ENCODE results near the gene NR2E1.

Gene NR2E1

DNA sequence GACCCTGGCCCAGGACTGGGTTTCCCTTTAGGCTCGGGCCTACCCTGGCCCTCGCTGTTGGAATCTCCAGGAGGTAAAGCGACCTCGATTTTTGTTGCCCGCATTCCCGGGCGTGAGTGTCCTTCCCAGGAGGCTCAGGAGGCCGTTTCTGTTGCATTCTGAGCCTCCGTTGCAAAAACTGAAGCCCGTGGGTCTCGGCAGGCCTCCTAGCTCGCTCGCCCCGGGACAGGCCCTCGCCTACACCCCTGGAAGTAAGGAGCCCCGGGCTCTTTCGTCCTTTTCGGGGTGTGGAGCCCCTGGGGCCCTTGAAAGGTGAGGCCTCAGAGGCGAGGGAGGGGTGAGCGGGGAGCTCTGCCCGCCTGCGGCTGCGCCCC is 2.3 kb downstream of the NR2E1 start:
- Histone ChIP-seq H3K9ac (ENCODE audit: low read length) (no peak overlapping the region), H3K27me3 (ENCODE audit: control insufficient read depth, insufficient read depth, low read length) (peaks cover 100% of the 10 kb centered on the region), H3K9me3 (ENCODE audit: control insufficient read depth, low read depth, low read length) (peaks cover 3% of the 10 kb centered on the region), H3K27ac (ENCODE audit: low read length) (no peak overlapping the region), H3K4me1 (ENCODE audit: control insufficient read depth, low read depth, low read length) (peaks cover 44% of the 10 kb centered on the region), H3K4me3 (ENCODE audit: low read length) (peak overlapping the region; percentile 21), H3K36me3 (ENCODE audit: control insufficient read depth, low read depth, low read length) (no peaks in the 10 kb centered on the region)

DNA sequence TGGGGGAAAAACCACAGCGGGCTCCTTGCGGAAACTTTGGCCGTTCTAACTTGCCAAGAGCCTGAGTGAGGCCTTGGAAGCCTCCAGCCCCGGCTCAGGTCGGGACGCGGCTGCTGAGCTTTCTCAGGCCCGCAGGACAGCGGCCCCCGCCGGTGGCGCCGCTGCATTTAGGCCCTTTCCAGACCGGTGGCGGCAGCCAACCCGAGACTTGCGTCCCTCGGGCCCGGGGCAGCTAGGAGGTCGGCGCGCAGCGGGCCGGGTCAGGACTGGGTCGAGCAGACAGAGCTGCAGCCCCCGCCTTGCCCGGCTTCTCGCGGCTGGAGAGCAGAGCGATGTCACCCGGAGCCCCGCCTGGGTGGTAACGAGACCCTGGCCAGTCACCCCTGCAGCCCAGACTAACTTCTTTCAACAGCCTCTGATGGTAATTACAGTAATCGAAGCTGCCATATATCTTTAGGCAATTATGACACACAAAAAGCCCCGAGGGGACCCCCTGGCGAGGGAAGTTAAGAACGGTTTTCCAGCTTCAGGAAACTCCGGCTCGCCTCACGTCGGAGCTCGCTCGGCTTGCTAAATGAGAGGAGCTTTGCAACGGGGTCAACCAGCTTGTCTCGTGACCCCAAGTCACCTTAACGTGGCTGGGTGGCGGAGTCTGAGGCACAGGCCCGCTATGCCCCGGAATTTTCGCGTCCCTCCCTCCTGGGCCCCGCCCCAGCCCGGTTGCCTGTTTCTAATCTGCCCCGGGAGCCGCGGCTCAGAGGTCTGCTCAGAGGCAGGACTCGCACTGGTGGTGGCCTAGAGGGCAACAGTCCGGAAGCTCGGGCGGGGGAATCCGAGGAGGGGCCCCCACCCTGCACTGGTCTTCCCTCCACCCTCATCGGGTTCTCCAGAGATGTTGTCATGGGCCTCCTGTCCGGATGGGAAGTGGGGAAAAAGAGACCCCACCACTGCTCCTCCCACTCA is 3.0 kb downstream of the NR2E1 start:
- peaks cover 40% of the 10 kb centered on the region for H3K4me1 ChIP-seq (ENCODE audit: control insufficient read depth, low read depth, low read length)
- H3K36me3 ChIP-seq (ENCODE audit: control insufficient read depth, low read depth, low read length): no peaks in the 10 kb centered on the region
- H3K4me3 ChIP-seq (ENCODE audit: low read length): peak overlapping the region; percentile 10
- no peak overlapping the region for H3K9ac ChIP-seq (ENCODE audit: low read length)
- peaks cover 3% of the 10 kb centered on the region for H3K9me3 ChIP-seq (ENCODE audit: control insufficient read depth, low read depth, low read length)
- H3K27me3 ChIP-seq (ENCODE audit: control insufficient read depth, insufficient read depth, low read length): peaks cover 100% of the 10 kb centered on the region
- no peak overlapping the region for H3K27ac ChIP-seq (ENCODE audit: low read length)

DNA sequence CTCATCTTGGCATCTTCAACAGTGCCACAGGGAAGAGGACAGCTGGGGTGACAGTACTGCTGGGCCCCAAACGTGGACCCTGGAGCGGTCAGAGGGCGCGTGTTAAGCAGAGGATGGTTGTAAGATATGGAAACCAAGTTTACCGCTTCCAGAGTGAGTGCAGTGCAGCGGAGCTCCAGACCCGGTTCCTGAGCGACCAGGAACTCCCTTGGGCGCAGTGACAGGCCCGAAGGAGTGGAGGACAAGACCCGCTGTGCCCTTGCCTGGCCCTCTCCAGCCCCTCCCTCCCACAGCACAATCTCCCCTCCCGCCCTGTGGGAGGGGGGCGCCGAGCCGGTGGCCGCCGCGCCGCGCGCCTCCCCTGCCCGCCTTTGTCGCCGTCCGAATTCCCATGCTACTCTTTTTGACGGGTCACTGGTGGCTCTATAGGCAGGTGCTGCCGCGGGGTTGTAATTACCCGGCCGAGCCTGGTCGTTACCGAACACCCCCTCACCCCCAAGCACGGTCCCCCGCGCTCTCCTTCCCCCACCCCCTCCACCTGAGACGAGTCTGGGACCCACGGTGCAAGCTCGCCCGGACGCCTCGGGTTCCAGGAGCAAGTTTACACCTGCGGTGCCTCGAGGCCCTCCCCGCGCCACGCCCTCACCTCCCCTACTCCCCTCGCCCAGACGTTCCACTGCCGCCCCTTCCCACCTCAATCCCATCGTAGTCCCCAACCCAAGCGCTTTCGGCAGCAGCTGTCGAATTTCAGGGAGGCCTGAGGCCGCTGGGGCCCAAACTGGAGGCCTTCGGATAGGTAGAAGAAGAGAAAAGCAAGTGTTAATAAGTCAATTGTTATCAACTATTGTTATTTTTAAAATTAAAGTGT is 3.9 kb downstream of the NR2E1 start:
- no peaks in the 10 kb centered on the region for H3K36me3 ChIP-seq (ENCODE audit: control insufficient read depth, low read depth, low read length)
- H3K9me3 ChIP-seq (ENCODE audit: control insufficient read depth, low read depth, low read length): peaks cover 3% of the 10 kb centered on the region
- peaks cover 100% of the 10 kb centered on the region for H3K27me3 ChIP-seq (ENCODE audit: control insufficient read depth, insufficient read depth, low read length)
- H3K27ac ChIP-seq (ENCODE audit: low read length): no peak overlapping the region
- peaks cover 40% of the 10 kb centered on the region for H3K4me1 ChIP-seq (ENCODE audit: control insufficient read depth, low read depth, low read length)
- H3K4me3 ChIP-seq (ENCODE audit: low read length): peak overlapping the region; percentile 10
- H3K9ac ChIP-seq (ENCODE audit: low read length): no peak overlapping the region

DNA sequence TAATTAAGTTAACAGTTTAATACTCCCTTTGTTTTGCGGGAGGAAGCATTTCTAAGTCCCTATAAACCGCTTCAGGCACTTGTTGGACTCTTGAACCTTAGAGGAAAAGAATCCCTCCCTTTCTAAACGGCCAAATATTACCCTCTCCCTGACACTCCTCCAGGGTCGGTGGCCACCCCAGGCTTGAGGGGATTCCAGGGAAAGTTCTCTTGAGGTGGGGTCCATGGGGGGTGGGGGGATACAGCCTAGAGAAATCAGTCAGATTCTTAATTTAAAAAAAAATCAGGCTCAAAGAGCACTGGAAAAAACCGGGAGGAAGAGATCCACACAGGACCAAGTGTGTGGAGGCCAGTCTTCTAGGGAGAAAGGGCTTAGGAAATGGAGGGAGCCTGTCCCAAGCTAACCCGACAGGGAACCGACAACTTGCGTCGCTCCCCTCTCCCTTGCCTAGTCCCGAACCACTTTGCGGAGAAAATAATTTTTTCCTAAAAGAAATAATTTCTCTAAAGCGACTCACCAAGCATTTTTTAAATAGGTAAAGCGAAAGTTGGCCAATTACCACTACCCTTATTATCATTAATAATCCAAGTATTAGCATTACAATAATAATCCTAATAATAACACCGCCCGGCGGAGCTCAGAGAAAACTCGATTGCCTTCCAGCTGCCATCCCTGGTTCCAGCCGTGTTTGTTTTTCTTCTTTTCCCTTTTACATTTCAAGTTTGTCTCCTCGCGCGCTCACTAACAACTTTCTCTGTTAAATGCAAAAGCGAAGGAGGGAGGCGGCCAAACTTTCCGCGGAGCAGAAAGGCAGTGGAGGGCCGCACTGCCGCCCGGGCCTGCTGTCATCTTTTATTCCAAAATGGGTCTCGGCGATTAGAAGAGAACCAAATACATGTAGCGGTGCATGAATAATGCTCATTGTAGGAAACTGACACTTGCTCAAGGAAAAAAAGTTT is 4.8 kb downstream of the NR2E1 start:
- Histone ChIP-seq H3K36me3 (ENCODE audit: control insufficient read depth, low read depth, low read length) (no peaks in the 10 kb centered on the region), H3K4me1 (ENCODE audit: control insufficient read depth, low read depth, low read length) (peaks cover 36% of the 10 kb centered on the region), H3K27me3 (ENCODE audit: control insufficient read depth, insufficient read depth, low read length) (peaks cover 100% of the 10 kb centered on the region), H3K9me3 (ENCODE audit: control insufficient read depth, low read depth, low read length) (peaks cover 3% of the 10 kb centered on the region), H3K27ac (ENCODE audit: low read length) (no peak overlapping the region), H3K9ac (ENCODE audit: low read length) (no peak overlapping the region), H3K4me3 (ENCODE audit: low read length) (peak overlapping the region; percentile 12)

DNA sequence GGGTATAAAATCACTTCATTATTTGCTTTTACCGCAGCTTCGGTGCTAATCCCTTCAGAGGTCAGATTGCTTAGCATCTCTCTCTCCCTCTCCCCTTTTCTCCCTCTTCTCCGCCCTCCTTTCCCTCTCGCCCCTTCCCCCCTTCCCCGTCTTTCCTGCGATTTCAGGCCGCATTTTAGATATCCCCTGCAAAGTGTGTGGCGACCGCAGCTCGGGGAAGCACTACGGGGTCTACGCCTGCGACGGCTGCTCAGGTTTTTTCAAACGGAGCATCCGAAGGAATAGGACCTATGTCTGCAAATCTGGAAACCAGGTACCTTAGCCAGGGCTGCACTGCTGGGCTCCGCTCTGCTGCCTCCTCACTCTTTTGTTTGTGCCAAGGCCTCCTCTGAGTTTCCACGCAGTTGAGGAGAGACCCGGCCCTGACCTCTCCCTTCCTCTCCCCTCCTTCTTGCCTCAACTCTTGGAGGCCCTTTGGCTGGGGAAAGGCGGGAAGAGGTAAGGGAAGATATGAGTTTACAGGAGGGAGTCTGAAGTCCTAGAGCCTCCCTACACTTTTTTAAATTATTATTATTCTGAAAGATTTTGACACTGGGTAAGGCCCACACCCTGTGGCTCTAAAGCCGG is 5.6 kb downstream of the NR2E1 start:
- peaks cover 100% of the 10 kb centered on the region for H3K27me3 ChIP-seq (ENCODE audit: control insufficient read depth, insufficient read depth, low read length)

DNA sequence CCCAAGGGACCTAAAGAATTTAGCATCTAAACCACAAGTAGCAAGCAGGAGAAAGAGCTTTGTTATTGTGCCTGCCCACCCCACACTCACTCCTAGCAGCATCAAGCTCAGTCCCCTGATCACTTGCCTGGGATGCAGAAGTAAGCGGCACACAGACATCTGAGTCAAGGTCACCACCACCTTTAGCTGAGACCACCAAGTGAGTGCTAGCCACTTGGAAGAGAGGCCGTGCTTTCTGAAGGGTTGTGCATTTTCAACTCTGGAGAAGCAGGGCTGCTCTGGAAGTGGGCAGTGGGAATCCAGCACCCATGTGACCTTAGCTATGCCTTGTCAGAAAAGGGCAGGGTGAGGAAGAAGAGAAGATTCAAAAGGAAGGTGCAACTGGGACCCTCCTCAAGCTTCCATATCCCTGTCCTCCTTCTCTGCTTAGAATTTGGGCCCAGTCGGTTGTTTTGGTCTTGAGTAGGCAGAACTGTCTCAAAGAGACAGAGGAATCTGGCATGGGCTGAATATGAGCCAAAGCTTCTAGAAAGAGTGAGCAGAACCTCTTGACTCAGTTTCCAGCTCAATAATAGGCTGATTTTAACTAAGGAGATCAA is 6.2 kb downstream of the NR2E1 start:
- Histone ChIP-seq H3K9ac (ENCODE audit: low read length) (no peak overlapping the region), H3K36me3 (ENCODE audit: control insufficient read depth, low read depth, low read length) (no peaks in the 10 kb centered on the region), H3K4me1 (ENCODE audit: control insufficient read depth, low read depth, low read length) (peaks cover 32% of the 10 kb centered on the region), H3K9me3 (ENCODE audit: control insufficient read depth, low read depth, low read length) (peaks cover 3% of the 10 kb centered on the region), H3K27ac (ENCODE audit: low read length) (no peak overlapping the region), H3K4me3 (ENCODE audit: low read length) (no peak overlapping the region), H3K27me3 (ENCODE audit: control insufficient read depth, insufficient read depth, low read length) (peaks cover 100% of the 10 kb centered on the region)

More for the DNA sequence above, 5.6 kb downstream of the NR2E1 start:
- Histone ChIP-seq H3K9me3 (ENCODE audit: control insufficient read depth, low read depth, low read length) (peaks cover 3% of the 10 kb centered on the region), H3K27ac (ENCODE audit: low read length) (no peak overlapping the region), H3K4me1 (ENCODE audit: control insufficient read depth, low read depth, low read length) (peaks cover 33% of the 10 kb centered on the region), H3K9ac (ENCODE audit: low read length) (no peak overlapping the region), H3K4me3 (ENCODE audit: low read length) (peak overlapping the region; percentile 20), H3K36me3 (ENCODE audit: control insufficient read depth, low read depth, low read length) (no peaks in the 10 kb centered on the region)

DNA sequence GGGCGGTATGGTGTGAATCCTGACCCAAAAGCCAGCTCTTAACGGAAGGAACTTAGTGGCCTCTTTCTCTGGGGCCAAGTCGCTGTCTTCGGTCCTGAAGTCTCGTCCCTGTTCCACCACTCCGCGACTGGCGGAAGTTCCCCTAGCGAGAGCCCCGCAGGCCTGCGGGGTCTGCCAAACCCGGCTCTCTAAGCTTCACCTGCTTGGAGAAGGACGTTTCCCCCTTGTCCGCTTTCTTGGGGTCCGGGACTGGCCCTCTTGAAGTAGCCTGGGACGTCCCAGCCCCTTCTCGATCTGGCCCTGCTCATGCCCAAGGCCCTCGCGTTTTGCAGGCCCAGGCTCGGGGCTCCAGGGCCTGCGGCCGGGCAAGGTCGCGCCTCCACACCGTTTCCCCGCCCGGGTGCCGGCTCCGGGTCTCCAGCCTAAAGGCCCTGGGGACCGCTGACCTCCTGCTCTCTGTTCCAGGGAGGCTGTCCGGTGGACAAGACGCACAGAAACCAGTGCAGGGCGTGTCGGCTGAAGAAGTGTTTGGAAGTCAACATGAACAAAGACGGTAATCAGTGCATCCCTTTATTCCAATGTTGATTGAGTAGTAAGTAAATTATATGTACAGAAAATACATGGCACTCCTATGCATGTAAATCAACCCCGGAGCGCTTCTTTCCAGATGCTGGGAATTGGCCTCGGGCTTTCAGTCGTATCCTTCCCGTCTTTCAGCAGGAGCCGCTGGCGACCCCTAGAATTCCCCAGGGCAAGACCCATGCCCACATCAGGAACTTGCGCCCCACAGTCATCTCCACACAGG is 8.8 kb downstream of the NR2E1 start:
- Histone ChIP-seq H3K4me1 (ENCODE audit: control insufficient read depth, low read depth, low read length) (peaks cover 22% of the 10 kb centered on the region), H3K4me3 (ENCODE audit: low read length) (no peak overlapping the region), H3K27me3 (ENCODE audit: control insufficient read depth, insufficient read depth, low read length) (peaks cover 100% of the 10 kb centered on the region), H3K27ac (ENCODE audit: low read length) (no peak overlapping the region), H3K9me3 (ENCODE audit: control insufficient read depth, low read depth, low read length) (peaks cover 3% of the 10 kb centered on the region), H3K36me3 (ENCODE audit: control insufficient read depth, low read depth, low read length) (no peaks in the 10 kb centered on the region), H3K9ac (ENCODE audit: low read length) (no peak overlapping the region)

DNA sequence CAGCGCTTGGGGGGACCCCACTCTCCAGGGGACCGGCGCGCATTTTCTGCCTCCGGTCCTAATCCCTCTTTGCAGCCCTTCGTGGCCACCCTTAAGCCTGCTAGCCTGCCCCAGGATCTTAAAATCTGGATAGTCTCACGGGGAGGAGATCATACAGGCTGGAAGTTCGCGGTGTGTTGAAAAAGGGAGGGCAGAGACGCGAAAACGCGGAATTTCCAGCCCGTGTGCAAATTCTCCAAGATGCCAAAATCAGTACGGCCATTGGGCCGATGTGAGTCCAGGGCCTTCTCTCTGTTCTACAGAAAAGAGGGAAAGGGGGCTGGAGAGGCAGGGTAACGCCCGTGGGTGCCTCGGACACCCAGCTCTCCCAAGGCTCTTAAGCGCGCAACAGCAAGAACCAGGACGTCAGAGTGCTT is 9.4 kb downstream of the NR2E1 start:
- Histone ChIP-seq H3K9ac (ENCODE audit: low read length) (no peak overlapping the region), H3K36me3 (ENCODE audit: control insufficient read depth, low read depth, low read length) (no peaks in the 10 kb centered on the region), H3K4me1 (ENCODE audit: control insufficient read depth, low read depth, low read length) (peaks cover 25% of the 10 kb centered on the region), H3K27ac (ENCODE audit: low read length) (no peak overlapping the region), H3K27me3 (ENCODE audit: control insufficient read depth, insufficient read depth, low read length) (peaks cover 100% of the 10 kb centered on the region), H3K9me3 (ENCODE audit: control insufficient read depth, low read depth, low read length) (peaks cover 3% of the 10 kb centered on the region), H3K4me3 (ENCODE audit: low read length) (peak overlapping the region; percentile 40)

- H3K4me1 ChIP-seq (ENCODE audit: control insufficient read depth, low read depth, low read length): peaks cover 28% of the 10 kb centered on the region
- peak overlapping the region; percentile 40 for H3K4me3 ChIP-seq (ENCODE audit: low read length)
- H3K9me3 ChIP-seq (ENCODE audit: control insufficient read depth, low read depth, low read length): peaks cover 3% of the 10 kb centered on the region
- peaks cover 100% of the 10 kb centered on the region for H3K27me3 ChIP-seq (ENCODE audit: control insufficient read depth, insufficient read depth, low read length)
- no peaks in the 10 kb centered on the region for H3K36me3 ChIP-seq (ENCODE audit: control insufficient read depth, low read depth, low read length)
- H3K27ac ChIP-seq (ENCODE audit: low read length): no peak overlapping the region
- no peak overlapping the region for H3K9ac ChIP-seq (ENCODE audit: low read length)
Observed at GRCh38 chr6:108175592-108176279, 9.9 kb downstream of the NR2E1 start.
